Activated T-helper 9 cell treated with anti-CD3 and anti-CD28 coated beads, Interleukin-2, amount 50 U/mL, for 16 hours (primary cell): Measurements from ENCODE around the gene GDI1.
A peak's percentile ranks its signal among the peaks of the same experiment; 100 is the strongest.

Source experiments
- DNase-seq: peaks from one replicate; pipeline ENCODE4 v3.0.0-alpha.2; 2020; ENCODE audit warnings: low read depth

GDI1 gene

GRCh38 chrX:154408659-154409221 lies 28.2 kb upstream of the GDI1 start:
- DNase-seq = no peak

- no peak for DNase-seq
Observed at GRCh38 chrX:154409222-154409871, 27.6 kb upstream of the GDI1 start, which contains the start of gene DNASE1L1. Gene DNASE1L1 (minus strand): TSS chrX:154409254. CDS start chrX:154405568, 3,686 bp downstream.

- DNase-seq = peak; percentile 34
Observed at GRCh38 chrX:154411981-154412340, 25.0 kb upstream of the GDI1 start.

GRCh38 chrX:154412468-154412867 lies 24.5 kb upstream of the GDI1 start:
- DNase-seq = no peak

- DNase-seq = no peak
Observed at GRCh38 chrX:154413142-154413541, 23.8 kb upstream of the GDI1 start.

GRCh38 chrX:154417157-154417556 lies 19.8 kb upstream of the GDI1 start:
- no peak for DNase-seq

- no peak for DNase-seq
Observed at GRCh38 chrX:154419189-154419588, 17.8 kb upstream of the GDI1 start.

GRCh38 chrX:154419688-154420401 lies 17.1 kb upstream of the GDI1 start:
- no peak for DNase-seq

- no peak for DNase-seq
Observed at GRCh38 chrX:154420402-154420756, 16.6 kb upstream of the GDI1 start.

GRCh38 chrX:154426916-154427770 lies 9.8 kb upstream of the GDI1 start:
- DNase-seq = no peak

GRCh38 chrX:154428176-154429171 lies 8.5 kb upstream of the GDI1 start, which contains the start of gene ATP6AP1:
Gene ATP6AP1 (plus strand): TSS chrX:154428677. CDS start chrX:154428693, 16 bp downstream.
- peak; percentile 83 for DNase-seq

GRCh38 chrX:154429711-154430110 lies 7.2 kb upstream of the GDI1 start:
- no peak for DNase-seq

GRCh38 chrX:154430479-154430878 lies 6.5 kb upstream of the GDI1 start:
- no peak for DNase-seq

GRCh38 chrX:154430916-154431315 lies 6.0 kb upstream of the GDI1 start:
- no peak for DNase-seq

GRCh38 chrX:154431341-154431740 lies 5.6 kb upstream of the GDI1 start:
- no peak for DNase-seq

- DNase-seq = no peak
Observed at GRCh38 chrX:154432210-154432609, 4.7 kb upstream of the GDI1 start.

GRCh38 chrX:154433605-154434004 lies 3.3 kb upstream of the GDI1 start:
- DNase-seq = no peak

GRCh38 chrX:154434394-154435168 lies 2.4 kb upstream of the GDI1 start:
- no peak for DNase-seq

- no peak for DNase-seq
Observed at GRCh38 chrX:154435171-154435733, 1.7 kb upstream of the GDI1 start.

- peak; percentile 46 for DNase-seq
Observed at GRCh38 chrX:154436374-154436982, 476 bp upstream of the GDI1 start.
